ENCODE results near the gene NAMPT.
"Not testable (repeated sequence)": the region's sequence is repeated elsewhere in the genome, so short reads cannot be mapped to it uniquely, and the experiment has no call there.

Gene NAMPT

GRCh38 chr7:106236065-106236464, 48.7 kb downstream of the NAMPT start:
- DNase-seq (ENCODE audit: low read depth in 3 of 3, low spot score in 1 of 3), result no peak

- no peak for DNase-seq (ENCODE audit: low read depth in 3 of 3, low spot score in 1 of 3)
Observed at GRCh38 chr7:106234425-106234824, 50.4 kb downstream of the NAMPT start.

DNA sequence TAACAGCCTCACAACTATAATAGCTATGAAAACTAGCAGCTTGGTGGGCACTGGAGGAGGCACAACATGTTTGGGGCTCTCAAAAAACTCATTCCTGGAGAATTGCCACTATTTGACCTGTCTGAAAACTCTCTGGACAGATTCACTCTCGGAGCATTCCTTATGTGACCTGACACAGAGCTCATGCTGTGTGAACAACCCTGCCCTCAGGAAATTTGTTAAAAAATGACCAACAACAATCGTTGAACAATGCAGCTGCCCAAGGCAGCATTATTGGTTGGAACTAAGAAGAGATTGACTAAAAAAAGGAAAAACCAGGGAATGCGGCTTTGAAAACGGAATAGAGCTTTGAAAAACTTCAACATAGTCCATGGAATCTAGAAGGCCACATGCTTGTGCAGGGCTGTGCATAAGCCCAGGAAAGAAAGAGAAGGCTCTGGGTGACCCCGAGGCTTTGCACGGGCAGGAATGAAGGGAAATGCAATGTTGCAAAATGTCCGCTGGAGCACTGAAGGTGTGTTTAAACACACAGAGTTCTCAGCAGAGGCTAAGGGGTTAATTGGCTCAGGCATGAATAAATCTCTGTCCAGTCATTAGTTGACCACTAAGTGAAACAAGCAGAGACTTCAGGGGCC, 52.8 kb downstream of the NAMPT start:
- DNase-seq (ENCODE audit: low read depth in 3 of 3, low spot score in 1 of 3), result no peak

DNA sequence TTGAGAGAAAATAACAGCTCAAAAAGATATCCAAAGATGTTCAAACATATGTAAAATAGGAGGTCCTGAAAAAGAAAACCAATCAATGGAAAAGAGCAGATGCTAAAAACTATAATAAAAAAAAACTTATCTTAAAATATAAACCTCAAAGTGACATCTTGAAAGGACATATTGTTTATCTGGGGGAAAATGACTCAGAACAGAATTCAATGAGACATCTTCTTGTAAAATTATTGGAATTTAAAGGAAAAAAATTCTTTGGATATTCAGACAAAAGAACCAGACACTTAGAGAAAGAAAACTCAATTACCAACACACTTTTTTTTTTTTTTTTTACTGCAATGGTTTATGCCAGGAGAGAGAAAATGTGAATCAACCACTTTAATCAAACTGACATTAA, 58.9 kb downstream of the NAMPT start:
- DNase-seq (ENCODE audit: low read depth in 3 of 3, low spot score in 1 of 3), result no peak

DNA sequence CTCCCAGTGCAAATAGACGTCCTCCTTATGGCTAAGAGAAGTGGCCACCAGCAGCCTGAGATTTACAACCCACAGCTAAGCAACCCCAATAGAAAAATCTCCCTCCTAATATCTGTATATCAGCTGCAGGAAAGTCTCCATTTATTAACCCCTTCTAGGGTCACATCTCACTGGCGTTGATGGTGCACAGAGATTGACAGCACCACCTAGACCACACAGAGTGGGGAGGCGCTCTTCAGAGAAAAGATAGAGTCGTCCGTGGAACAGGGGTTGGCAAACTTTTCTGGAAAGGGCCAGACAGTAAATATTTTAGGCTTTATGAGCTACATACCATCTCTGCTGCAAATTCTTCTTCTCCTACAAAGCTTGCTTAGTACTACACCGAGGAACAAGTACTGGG, 60.0 kb downstream of the NAMPT start:
- DNase-seq (ENCODE audit: low read depth in 3 of 3, low spot score in 1 of 3), result no peak

DNA sequence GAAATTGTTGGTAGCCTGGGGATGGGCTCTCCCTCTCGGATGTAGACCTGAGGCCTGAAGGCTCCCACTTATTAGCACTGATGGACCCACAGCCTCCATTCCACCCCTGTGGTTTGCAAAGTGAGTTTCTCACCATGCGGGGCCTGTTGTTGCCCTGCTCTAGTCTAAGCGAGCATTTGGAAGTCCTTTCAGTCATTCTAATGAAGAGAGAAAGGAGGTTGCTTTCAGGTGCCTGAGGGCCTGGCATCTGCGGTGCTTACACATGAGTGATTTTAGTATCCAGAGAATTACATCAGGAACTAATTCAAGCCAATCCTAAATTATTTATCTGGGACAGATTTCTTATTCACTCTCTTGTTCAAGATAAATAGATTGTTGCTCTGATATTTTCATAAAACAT, 61.6 kb downstream of the NAMPT start:
- DNase-seq (ENCODE audit: low read depth in 3 of 3, low spot score in 1 of 3), result no peak

GRCh38 chr7:106222545-106222944, 62.2 kb downstream of the NAMPT start:
- DNase-seq (ENCODE audit: low read depth in 3 of 3, low spot score in 1 of 3), result no peak

DNA sequence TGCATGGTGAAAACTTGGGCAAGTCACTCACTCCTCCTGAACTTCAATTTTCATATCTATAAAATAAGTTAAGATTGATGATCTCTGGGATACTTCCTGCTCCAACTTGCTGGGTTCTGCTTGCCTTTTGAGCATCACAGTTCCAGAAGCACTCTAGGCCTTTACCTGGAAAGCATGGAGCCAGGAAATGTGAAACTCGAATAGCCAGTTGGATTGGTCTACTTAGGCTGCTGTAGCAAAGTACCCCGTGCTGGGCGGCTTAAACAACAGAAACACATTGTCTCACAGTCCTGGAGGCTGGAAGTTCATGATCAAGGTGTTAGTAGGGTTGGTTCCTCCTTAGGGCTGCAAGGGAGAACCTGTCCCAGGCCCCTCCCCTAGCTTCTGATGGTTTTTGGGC, 64.5 kb downstream of the NAMPT start:
- DNase-seq (ENCODE audit: low read depth in 3 of 3, low spot score in 1 of 3), result no peak

GRCh38 chr7:106219170-106219569, 65.6 kb downstream of the NAMPT start:
- no peak for DNase-seq (ENCODE audit: low read depth in 3 of 3, low spot score in 1 of 3)

- DNase-seq (ENCODE audit: low read depth in 3 of 3, low spot score in 1 of 3), result no peak
Observed at GRCh38 chr7:106218546-106218945, 66.2 kb downstream of the NAMPT start.

DNA sequence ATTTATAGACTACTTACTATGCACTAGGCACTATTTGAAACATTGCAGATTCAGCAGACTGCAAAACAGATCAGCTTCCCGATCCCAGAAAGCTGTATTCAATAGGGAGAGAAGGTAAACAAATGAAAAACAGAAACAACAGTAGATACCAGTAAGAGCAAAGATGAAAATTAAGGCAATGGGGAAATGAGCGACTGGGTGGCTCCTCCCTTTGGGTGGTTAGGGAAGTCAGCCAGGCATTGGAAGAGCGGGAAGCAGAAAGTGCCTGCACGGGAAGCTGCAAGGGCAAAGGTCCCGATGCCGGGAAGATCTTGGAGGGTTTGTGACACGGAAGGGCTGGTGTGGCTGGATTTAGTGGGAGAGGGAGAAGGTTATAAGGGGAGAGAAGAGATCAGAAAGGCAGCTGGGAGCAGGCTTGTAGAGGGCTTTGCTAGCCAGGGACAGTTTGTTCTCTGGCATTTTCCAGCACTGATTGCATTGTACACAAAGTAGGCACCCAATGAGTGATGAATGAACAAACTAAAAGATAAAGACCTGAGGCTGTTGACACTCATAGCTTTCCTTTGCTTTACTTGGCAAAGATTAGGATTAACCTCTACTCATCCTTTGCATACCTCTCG, 67.8 kb downstream of the NAMPT start:
- DNase-seq (ENCODE audit: low read depth in 3 of 3, low spot score in 1 of 3), result no peak

- no peak for DNase-seq (ENCODE audit: low read depth in 3 of 3, low spot score in 1 of 3)
Observed at GRCh38 chr7:106216517-106216922, 68.3 kb downstream of the NAMPT start.

DNA sequence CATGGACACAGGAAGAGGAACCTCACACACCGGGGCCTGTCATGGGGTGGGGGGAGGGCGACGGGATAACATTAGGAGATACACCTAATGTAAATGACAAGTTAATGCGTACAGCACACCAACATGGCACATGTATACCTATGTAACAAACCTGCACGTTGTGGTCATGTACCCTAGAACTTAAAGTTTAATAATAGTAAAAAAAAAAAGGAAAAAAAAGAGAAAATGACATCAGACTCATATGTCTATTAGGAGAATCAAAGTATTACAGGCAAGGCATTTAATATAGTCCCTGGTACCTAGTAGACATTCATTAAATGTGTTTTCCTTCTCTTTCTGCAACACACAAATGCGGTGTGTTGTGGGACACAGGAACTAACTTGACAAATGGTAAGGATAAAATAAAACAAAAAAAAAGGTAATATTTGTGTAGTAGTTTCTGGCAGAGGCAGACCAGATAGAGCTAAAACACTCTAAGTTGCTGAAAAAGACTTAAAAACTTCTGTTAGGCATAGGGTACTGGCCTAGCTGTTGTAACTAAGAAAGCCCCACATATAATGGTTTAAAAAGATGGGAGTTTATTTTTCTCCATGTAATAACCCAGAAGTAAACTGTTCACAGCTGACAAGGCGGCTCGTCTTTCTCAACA, 68.8 kb downstream of the NAMPT start:
- no peak for DNase-seq (ENCODE audit: low read depth in 3 of 3, low spot score in 1 of 3)

- DNase-seq (ENCODE audit: low read depth in 3 of 3, low spot score in 1 of 3), result not testable (repeated sequence)
Observed at GRCh38 chr7:106208944-106209343, 75.8 kb downstream of the NAMPT start.

DNA sequence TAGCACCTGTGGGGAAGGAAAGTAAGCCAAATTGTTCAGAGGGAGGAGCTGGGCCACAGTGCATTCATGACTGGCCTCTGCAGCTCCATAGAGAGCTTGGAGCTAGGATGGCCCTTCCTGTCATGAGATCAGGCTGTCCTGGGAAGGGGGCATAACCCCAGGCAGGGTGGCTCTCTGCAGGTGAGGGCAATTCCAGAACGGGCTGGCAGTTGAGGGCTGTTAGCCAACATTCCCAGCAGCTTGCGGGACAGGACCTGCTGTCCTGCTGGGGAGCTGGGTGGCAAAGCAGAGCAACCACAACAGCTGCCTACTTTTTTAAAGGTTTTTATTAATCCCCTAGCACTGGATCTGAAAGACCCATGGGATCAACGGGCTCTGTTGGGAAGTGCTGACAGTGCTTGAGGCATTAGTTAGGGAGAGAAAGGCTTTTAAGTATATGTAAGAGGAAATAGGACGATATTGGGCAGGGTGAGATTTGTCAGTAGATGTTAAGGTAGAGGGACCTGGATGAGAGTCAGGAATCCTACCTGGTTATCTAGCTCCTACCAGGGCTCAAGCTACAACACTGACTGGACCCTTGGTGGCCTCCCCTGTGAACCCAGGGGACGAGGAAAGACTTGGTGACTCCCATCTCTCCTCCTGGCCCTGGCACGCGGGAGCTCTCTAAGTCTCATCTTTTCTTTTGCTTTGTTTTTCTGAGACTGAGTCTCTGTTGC, 77.8 kb downstream of the NAMPT start:
- DNase-seq (ENCODE audit: low read depth in 3 of 3, low spot score in 1 of 3), result no peak

- no peak for DNase-seq (ENCODE audit: low read depth in 3 of 3, low spot score in 1 of 3)
Observed at GRCh38 chr7:106205621-106206222, 79.1 kb downstream of the NAMPT start.

DNA sequence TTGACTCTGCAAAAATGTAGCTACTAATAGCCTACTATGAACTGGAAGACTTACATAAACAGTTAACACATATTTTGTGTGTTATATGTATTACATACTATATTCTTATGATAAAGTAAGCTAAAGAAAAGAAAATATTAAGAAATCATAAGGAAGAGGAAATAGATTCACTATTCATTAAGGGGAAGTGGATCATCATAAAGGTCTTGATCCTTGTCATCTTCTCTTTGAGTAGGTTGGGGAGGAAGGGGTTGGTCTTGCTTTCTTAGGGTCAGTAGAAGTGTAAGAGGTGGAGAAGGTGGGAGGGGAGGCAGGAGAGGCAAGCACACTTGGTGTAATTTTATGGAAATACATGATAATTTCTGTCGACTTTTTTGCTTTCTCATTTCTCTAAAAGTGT, 81.3 kb downstream of the NAMPT start:
- no peak for DNase-seq (ENCODE audit: low read depth in 3 of 3, low spot score in 1 of 3)

GRCh38 chr7:106201164-106201563, 83.6 kb downstream of the NAMPT start:
- no peak for DNase-seq (ENCODE audit: low read depth in 3 of 3, low spot score in 1 of 3)

- no peak for DNase-seq (ENCODE audit: low read depth in 3 of 3, low spot score in 1 of 3)
Observed at GRCh38 chr7:106199813-106200364, 84.9 kb downstream of the NAMPT start.

GRCh38 chr7:106199024-106199423, 85.8 kb downstream of the NAMPT start:
- DNase-seq (ENCODE audit: low read depth in 3 of 3, low spot score in 1 of 3), result no peak
